GM21390 (cell line): ENCODE results near the gene GLI3.

Experiments used
- ATAC-seq: cut with Tn5 transposase; IDR thresholded peaks from one replicate; pipeline ENCODE4 v1.9.1; 2021; ENCODE audit not compliant: unreplicated experiment

Gene GLI3

DNA sequence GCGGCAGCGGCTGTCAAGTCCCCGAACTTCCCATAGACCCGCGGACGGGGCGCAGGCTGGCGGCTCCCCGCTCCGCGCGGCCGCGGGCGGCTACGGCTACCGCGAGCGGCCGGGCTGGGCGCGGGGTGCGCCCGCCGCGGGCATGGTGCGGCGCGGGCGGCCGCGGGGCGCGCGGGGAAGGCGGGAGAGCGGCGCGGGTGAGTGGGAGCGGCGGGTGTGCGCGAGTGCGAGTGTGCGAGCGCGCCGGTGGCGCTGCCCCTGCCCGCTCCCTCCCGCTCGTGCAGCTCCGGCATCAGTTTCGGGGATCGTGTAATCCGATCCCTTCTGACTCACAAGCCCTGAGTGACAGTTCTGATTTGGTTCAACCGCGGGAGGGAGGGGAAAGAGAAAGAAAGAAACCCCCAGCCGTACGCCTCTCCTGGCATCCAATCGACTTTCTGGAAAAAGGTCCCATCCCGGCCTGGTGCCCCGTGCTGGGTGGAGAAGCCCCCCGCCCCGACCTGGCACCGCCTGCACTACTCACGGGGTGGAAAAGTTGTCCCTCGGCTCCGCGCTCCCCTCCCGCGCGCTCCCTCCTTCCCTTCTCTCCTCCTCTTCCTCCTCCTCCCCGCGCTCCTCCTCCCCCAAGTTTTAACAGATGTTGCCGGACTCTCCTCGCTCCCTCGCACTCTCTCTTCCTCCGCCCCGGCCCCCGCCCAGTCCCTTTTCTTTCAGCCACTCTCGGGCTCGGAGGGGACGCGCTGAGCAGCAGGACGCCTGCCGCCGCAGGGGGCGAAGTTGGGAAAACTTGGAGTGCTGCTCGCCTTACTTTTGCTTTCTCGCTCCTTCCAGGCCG is at the start of gene GLI3:
Gene GLI3, minus strand, starts transcription at position 234 of the 835 bp plus-strand sequence. CDS start 13,956 bp downstream, outside the sequence.
- ATAC-seq: peak; percentile 77

- no peak for ATAC-seq
Observed at GRCh38 chr7:42285383-42285824, 48.4 kb upstream of the GLI3 start.

- no peak for ATAC-seq
Observed at GRCh38 chr7:42283553-42283952, 46.5 kb upstream of the GLI3 start.

DNA sequence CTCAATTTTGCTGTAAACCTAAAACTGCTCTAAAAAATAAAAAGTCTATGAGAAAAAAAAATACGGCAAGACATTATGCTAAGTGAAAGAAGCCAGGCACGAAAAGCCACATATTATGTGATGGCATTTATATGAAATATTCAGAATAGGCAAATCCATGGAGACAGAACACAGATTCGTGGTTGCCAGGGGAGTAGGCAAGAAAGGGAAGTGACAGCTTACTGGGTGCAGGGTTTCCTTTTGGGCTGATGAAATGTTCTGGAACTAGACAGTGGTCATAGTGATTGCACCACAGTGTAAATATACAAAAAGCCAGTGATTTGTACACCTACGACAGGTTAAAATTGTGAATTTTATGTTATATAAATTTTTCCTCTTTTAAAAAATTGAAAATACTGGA is 41.3 kb upstream of the GLI3 start:
- no peak for ATAC-seq

DNA sequence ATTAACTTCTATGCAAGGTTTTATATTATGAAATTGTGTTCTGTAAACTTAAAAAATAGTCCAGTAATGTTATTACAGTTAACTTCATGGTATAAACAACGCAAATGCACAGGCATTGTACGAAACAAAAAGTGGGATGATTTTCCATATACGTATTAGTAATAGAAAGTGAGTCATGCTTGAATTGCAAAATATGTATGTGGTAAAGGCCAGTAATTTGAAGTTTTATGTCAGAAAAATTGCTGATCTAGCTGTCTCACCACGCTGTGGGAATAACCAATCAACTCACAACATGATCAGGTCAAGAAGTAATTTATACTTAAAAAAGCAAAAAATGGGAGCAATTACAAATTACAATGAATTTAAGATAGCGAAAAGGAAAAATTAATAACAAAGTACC is 37.0 kb upstream of the GLI3 start:
- ATAC-seq: no peak

DNA sequence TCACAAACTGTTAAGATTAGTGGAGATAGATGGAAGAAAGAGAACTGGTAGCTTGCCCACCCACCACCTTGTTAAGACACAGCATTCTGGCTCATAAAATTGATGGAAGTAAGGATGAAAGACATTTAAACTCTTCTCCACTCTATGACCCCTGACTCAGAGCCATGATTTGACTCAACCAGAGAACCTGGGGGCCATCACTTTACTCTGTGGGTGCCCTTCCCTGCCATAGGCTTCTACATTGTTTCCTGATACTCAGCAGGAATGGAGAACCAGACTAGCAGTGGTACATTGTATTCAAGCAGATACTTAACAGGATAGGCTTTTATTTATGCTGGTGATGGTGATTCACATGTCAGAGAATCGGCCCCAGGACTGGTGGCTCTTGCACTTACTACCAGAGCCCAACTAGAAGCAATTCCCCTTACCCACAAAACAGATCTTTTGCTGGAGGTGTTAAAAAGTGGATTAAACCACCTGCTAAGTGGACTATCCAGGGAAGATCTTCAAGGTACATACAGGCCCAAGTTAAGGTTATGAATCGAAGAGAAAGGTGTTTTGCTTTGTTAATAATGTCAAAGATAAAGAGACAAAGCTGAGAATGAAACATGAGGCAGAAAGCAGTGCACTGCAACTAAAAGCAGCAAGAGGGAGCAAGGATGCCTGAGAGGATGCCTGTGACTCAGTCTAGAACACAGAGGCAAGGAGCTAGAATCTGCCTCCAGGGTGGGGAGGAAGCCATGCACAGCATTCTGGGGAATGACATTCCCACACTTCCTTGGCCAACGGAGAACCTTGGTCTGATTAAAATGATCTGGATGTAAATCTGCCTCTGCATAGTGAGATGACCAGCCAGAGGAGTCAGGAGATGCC is 36.0 kb upstream of the GLI3 start:
- ATAC-seq: no peak

DNA sequence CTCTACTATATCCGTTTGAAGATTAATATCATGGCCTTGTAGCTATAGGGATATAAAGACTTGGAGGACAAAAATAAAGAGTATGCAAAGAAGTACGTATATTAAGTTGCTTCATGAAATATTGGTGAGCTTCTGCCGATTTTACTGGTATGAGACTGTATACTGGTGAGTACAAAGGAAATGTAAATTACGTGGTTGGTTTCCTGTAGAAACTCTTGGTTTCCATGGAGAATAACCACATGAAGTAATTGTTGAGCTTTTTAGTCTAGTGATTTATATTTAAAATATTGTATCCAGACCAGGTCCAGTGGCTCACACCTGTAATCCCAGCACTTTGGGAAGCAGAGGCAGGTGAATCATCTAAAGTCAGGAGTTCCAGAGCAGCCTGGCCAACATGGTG is 32.2 kb upstream of the GLI3 start:
- ATAC-seq: no peak

GRCh38 chr7:42264702-42265101 is 27.7 kb upstream of the GLI3 start:
- ATAC-seq: no peak

GRCh38 chr7:42263971-42264370 is 27.0 kb upstream of the GLI3 start:
- ATAC-seq: no peak

DNA sequence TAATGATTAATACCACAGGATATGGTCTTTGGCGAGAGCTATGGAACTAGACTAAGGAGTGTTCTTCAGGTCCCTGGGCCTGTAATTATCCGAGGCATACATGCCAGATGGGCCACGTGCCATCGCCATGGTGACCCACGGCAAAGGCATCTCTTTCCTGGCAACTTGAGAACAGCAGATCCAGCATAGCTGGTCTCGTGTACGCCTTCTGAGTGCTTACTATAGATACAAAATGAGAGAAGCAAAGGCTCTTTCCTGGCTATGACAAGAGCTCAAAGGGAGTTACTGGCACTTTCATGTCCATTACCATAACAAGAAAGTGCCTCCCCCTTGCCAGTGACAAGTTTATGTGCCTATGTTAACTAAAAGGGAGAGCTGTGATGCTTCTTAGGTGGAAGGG is 26.0 kb upstream of the GLI3 start:
- ATAC-seq: no peak

GRCh38 chr7:42254217-42254616 is 17.2 kb upstream of the GLI3 start:
- no peak for ATAC-seq

GRCh38 chr7:42253316-42253715 is 16.3 kb upstream of the GLI3 start:
- ATAC-seq: no peak

DNA sequence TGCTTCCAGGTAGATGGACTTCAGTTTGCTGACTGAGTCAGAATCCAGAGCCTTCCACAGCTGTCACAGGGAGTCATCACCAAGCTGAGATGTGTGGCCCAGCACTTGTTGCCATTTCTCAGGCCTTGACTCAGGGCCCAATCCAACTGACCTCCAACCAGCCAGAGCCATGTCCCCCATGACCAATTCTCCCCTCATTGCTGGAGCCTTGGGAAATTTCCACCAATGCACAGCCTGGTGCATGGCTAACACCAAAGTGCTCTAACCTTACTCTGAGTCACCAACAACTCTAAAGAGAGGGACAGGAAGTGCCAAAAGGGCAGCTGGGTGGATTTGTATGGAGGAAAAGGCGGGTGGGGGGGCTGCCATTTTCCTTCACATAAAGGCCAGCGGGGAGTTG is 13.4 kb upstream of the GLI3 start:
- no peak for ATAC-seq

DNA sequence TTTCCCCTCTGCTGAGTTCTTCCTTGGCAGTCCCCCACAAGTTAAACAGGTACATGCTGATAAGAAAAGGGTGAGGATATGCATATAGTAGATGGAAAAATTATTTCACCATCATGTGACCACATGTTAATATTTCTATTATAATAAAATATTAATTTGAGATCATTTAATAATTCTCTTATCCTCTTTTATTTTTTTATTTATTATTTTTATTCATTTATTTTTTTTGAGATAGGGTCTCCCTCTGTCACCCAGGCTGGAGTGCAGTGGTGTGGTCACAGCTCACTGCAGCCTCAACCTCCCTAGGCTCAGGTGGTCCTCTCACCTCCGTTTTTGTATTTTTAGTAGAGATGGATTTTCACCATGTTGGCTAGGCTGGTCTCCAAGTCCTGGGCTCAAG is 11.6 kb upstream of the GLI3 start:
- no peak for ATAC-seq

GRCh38 chr7:42247301-42247700 is 10.3 kb upstream of the GLI3 start:
- ATAC-seq: no peak

GRCh38 chr7:42244828-42245227 is 7.8 kb upstream of the GLI3 start:
- no peak for ATAC-seq

DNA sequence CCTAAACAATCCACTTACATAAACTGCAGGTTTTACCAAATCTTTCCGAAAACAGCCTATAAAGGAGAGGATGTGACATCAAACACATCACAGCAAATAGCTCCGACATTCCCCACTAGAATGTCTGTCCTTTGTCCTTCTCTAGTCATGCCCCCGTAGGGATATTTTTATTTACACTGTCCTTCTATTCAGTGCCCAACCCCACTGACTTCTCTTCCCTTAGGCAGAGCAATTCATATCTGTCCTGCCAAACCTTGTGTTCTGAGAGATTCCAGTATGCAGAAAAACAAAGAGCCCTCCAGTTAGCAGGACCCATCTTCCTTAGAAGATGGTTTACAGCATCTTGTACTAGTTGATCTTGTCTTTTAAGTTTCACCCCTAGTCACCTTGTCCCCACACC is 5.4 kb upstream of the GLI3 start:
- no peak for ATAC-seq

- ATAC-seq: no peak
Observed at GRCh38 chr7:42241424-42241823, 4.4 kb upstream of the GLI3 start.

DNA sequence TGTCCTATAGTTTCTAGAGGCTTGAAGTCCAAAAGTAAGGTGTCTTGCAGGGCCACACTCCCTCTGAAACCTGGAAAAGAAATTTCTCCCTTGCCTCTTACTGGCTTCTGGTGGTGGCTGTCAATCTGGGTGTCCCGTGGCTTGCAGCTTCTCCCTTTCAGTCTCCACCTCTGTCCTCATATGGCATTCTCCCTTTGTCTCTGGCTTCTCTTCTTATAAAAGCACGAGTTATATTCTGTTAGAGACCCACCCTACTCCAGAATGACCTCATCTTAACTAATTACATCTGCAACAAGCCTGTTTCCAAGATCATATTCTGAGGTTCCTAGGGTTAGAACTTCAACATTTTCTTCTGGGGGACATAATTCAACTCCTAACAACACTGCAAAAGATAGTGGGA is 3.4 kb upstream of the GLI3 start:
- no peak for ATAC-seq

GRCh38 chr7:42238709-42239366 is 1.8 kb upstream of the GLI3 start:
- ATAC-seq: no peak

- no peak for ATAC-seq
Observed at GRCh38 chr7:42237811-42238541, 967 bp upstream of the GLI3 start.
